ENCODE results near the gene OGDHL. TPM values are rescaled to one million over a fixed set of nuclear protein-coding genes. Genes with fewer than 3 reads are reported as not detected.

The OGDHL gene
- total and polyA plus RNA-seq, 9 of the 15 experiments (the other 6 are each of a cell fraction or from before 2014, with no cell fraction given), result 0.01 to 1.8 (median 0.91) TPM

DNA sequence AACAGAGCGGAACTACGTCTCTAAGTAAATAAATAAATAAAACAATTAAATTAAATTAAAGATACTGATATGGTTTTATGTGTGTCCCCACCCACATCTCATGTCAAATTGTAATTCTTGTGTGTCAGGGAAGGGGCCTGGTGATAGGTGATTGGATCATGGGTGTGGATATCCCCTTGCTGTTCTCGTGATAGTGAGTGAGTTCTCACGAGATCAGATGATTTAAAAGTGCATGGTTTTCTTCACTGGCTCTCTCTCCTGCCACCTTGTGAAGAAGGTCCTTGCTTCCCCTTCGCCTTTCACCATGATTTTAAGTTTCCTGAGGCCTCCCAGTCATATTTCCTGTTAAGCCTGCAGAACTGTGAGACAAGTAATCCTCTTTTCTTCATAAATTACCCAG, 29.0 kb upstream of the OGDHL start:
- FAIRE-seq (peak; percentile 80), DNase-seq (ENCODE audit: extremely low read depth in 1 of 4, low spot score in 3 of 4) (peak in 1 of 4 experiments; percentile 9), ATAC-seq (peak; percentile 83)
- no peak overlapping the region for H2AFZ ChIP-seq (ENCODE audit: low read depth, low read length)
- WGBS (ENCODE audit: insufficient coverage, low coverage, missing lambda C conversion rate), result 22% methylated on average over 5 of the region's 5 CpGs
- H3K36me3 ChIP-seq (ENCODE audit: control insufficient read depth, insufficient read depth, low read length), result no peaks in the 10 kb centered on the region
- H3K9me1 ChIP-seq (ENCODE audit: control insufficient read depth, insufficient read depth, low read length), result no peaks in the 10 kb centered on the region
- H3K27ac ChIP-seq (ENCODE audit: extremely low read depth, low read depth, low read length), result no peak overlapping the region
- no peaks in the 10 kb centered on the region for H3K79me2 ChIP-seq (ENCODE audit: control insufficient read depth, insufficient read depth, low read length)
- peaks cover 11 to 12% of the 10 kb centered on the region in 2 experiments for H3K27me3 ChIP-seq (ENCODE audit: control insufficient read depth in 2 of 2, insufficient read depth in 2 of 2, low read length in 2 of 2)
- TF ChIP-seq SMAD4 (CRISPR knock-in tag; conservative IDR thresholded peaks at IDR 0.05), result no peak
- TF ChIP-seq SETDB1 (IDR thresholded peaks at IDR 0.05; ENCODE audit: low read length), result no peak
- TF ChIP-seq, protein P1, sequence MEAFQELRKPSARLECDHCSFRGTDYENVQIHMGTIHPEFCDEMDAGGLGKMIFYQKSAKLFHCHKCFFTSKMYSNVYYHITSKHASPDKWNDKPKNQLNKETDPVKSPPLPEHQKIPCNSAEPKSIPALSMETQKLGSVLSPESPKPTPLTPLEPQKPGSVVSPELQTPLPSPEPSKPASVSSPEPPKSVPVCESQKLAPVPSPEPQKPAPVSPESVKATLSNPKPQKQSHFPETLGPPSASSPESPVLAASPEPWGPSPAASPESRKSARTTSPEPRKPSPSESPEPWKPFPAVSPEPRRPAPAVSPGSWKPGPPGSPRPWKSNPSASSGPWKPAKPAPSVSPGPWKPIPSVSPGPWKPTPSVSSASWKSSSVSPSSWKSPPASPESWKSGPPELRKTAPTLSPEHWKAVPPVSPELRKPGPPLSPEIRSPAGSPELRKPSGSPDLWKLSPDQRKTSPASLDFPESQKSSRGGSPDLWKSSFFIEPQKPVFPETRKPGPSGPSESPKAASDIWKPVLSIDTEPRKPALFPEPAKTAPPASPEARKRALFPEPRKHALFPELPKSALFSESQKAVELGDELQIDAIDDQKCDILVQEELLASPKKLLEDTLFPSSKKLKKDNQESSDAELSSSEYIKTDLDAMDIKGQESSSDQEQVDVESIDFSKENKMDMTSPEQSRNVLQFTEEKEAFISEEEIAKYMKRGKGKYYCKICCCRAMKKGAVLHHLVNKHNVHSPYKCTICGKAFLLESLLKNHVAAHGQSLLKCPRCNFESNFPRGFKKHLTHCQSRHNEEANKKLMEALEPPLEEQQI (IDR thresholded peaks at IDR 0.05), result no peak
- no peak for TF ChIP-seq RUNX1 (IDR thresholded peaks at IDR 0.05; ENCODE audit: low read depth)
- TF ChIP-seq MYBL2 (IDR thresholded peaks at IDR 0.05; ENCODE audit: low read depth), result 0 out of 2 replicates have a peak, but pooled peaks have one; percentile 19
- TF ChIP-seq MYBL2 (CRISPR knock-in tag; IDR thresholded peaks at IDR 0.05; ENCODE audit: borderline replicate concordance), result no peak
- no peak for TF ChIP-seq NR4A1 (CRISPR knock-in tag; IDR thresholded peaks at IDR 0.05)
- no peak for TF ChIP-seq NR4A1 (tag; IDR thresholded peaks at IDR 0.05)
- TF ChIP-seq NFIX (CRISPR knock-in tag; IDR thresholded peaks at IDR 0.05; ENCODE audit: low read depth), result no peak
- TF ChIP-seq RFX7 (CRISPR knock-in tag; IDR thresholded peaks at IDR 0.05), result no peak
- peak; percentile 61 for TF ChIP-seq RBM25 (IDR thresholded peaks at IDR 0.05; ENCODE audit: low read depth, low read length, severe bottlenecking)
- TF ChIP-seq, protein P2, sequence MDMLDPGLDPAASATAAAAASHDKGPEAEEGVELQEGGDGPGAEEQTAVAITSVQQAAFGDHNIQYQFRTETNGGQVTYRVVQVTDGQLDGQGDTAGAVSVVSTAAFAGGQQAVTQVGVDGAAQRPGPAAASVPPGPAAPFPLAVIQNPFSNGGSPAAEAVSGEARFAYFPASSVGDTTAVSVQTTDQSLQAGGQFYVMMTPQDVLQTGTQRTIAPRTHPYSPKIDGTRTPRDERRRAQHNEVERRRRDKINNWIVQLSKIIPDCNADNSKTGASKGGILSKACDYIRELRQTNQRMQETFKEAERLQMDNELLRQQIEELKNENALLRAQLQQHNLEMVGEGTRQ (CRISPR knock-in tag; IDR thresholded peaks at IDR 0.05), result no peak
- no peak for TF ChIP-seq KLF16 (IDR thresholded peaks at IDR 0.05)
- TF ChIP-seq ZFP91 (CRISPR knock-in tag; IDR thresholded peaks at IDR 0.05), result no peak
- TF ChIP-seq ZFP1 (CRISPR knock-in tag; IDR thresholded peaks at IDR 0.05), result no peak
- no peak for TF ChIP-seq ZBED1 (IDR thresholded peaks at IDR 0.05)
- no peak for TF ChIP-seq RNF2 (IDR thresholded peaks at IDR 0.05)
- TF ChIP-seq CHD2 (IDR thresholded peaks at IDR 0.05; ENCODE audit: low read depth, low read length), result peak; percentile 93
- no TSS peak for BruUV-seq (replicated peaks)
- intact Hi-C loops (cut with micrococcal nuclease) (no loop called here), in situ Hi-C loops (cut with MboI) (no loop called here)
- H3K4me1 ChIP-seq (replicated peaks in 1 of 2; ENCODE audit: control insufficient read depth in 2 of 2, insufficient read depth in 2 of 2, low read length in 2 of 2), result no peaks in the 10 kb centered on the region
- H3K4me3 ChIP-seq, result no peak overlapping the region
- no peak overlapping the region for H3K9ac ChIP-seq (ENCODE audit: insufficient read depth in 1 of 2, low read depth in 2 of 2, low read length in 2 of 2)
- CTCF ChIA-PET (ENCODE audit: low intra/inter-chr PET ratio), result no interaction called here
- POLR2A ChIA-PET, result no interaction called here
- H3K4me2 ChIP-seq (ENCODE audit: insufficient read depth, low read length), result no peak overlapping the region
- H4K20me1 ChIP-seq (replicated peaks; ENCODE audit: control insufficient read depth, insufficient read depth, low read length), result no peaks in the 10 kb centered on the region
- H3K9me3 ChIP-seq (replicated peaks; ENCODE audit: control insufficient read depth, insufficient read depth, low read depth, low read length), result no peaks in the 10 kb centered on the region

All from K562 (cell line).